Loucy (cell line): Measurements from ENCODE around the gene C17orf114.

Source experiments
- CTCF ChIP-seq: fragments of 200-600 bp; sonication (generic); conservative IDR thresholded peaks from 2 replicates; pipeline ENCODE4 v1.5.1; 2014; ENCODE audit warnings: mild to moderate bottlenecking, antibody characterized with exemption, low read length
- EZH2phosphoT487 ChIP-seq: fragments of 200-600 bp; IDR thresholded peaks from 2 replicates; pipeline ENCODE4 v1.6.1; 2018; ENCODE audit warnings: antibody characterized with exemption, mild to moderate bottlenecking, moderate library complexity, borderline replicate concordance

DNA sequence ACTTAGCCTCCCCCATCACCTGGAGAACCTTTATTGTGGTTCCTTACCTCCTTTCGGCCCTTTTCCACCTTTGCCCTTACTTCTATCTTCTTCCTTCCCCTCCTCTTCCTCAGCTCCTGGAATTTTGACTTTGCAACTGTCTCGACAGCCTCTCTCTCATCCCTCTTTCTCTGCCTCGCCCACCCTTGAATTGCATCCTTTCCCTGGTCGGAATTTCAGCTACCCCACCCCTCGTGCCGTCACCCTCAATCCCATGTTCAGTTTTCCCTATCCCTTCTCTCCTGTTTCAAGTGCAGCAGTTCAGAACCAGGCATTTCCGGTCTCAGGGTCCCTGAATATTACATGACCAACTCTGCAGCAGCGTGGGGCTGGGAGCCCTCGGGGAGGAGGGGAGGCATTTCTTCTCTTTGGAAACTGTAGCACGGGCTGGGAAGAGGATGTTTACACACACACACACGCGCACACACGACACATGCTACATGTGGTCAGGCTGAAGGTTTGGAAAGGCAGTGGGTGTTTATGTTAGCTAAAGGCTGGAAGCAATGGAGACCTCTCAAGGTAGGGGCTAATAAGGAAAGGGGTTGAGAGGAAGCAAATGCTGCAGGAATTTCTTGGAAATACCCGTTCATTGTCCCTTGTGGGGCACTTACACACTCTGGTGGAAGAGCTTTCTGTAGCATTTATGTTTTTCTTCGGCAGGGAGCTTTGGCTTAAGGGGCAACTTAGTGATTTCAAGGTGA is 32.0 kb upstream of the C17orf114 start:
- TF ChIP-seq CTCF, result no peak
- no peak for TF ChIP-seq EZH2phosphoT487
